A549 (cell line): ENCODE measurements around the gene PCDH9.
A peak's percentile ranks its signal among the peaks of the same experiment; 100 is the strongest.

Experiments
- BCL3 ChIP-seq: fragments of >200 bp; sonication (Bioruptor Twin); formaldehyde crosslinking; IDR thresholded peaks from 3 replicates; pipeline ENCODE4 v1.6.1; 2016
- CTCF ChIP-seq: fragments of >200 bp; sonication (Bioruptor Twin); formaldehyde crosslinking; IDR thresholded peaks from 3 replicates; pipeline ENCODE4 v1.5.1; 2016
- EHF ChIP-seq: fragments of 250-450 bp; sonication (Bioruptor Pico); IDR thresholded peaks from 2 replicates; pipeline ENCODE4 v1.5.0; 2020; ENCODE audit warnings: mild to moderate bottlenecking
- EP300 ChIP-seq, 2 experiments: fragments of >200 bp; sonication (Bioruptor Twin); formaldehyde crosslinking; IDR thresholded peaks; 2 replicates in 1 of 2; 3 replicates in 1 of 2; pipeline ENCODE4 v1.6.1; 2016 to 2017
- HOXB5 ChIP-seq: fragments of 250-450 bp; sonication (Bioruptor Pico); IDR thresholded peaks from 2 replicates; pipeline ENCODE4 v1.5.0; 2020; ENCODE audit warnings: mild to moderate bottlenecking, moderate library complexity
- MAX ChIP-seq: IDR thresholded peaks from 2 replicates; pipeline ENCODE4 v1.6.1; 2012
- NPAS2 ChIP-seq: fragments of 250-450 bp; sonication (Bioruptor Pico); IDR thresholded peaks from 2 replicates; pipeline ENCODE4 v1.8.0; 2022; ENCODE audit warnings: mild to moderate bottlenecking, moderate library complexity, borderline replicate concordance
- POLR2A ChIP-seq: IDR thresholded peaks from 2 replicates; pipeline ENCODE4 v1.6.1; 2012; ENCODE audit warnings: mild to moderate bottlenecking, low read length
- REST ChIP-seq: fragments of 200-600 bp; sonication (generic); IDR thresholded peaks from 2 replicates; pipeline ENCODE4 v1.6.1; 2016; ENCODE audit warnings: antibody characterized with exemption, mild to moderate bottlenecking, moderate library complexity
- RFX5 ChIP-seq: fragments of 450-650 bp; IDR thresholded peaks from 2 replicates; pipeline ENCODE4 v1.7.1; 2014; ENCODE audit warnings: antibody characterized with exemption, mild to moderate bottlenecking, moderate library complexity
- RNF2 ChIP-seq: fragments of 200-600 bp; sonication (generic); IDR thresholded peaks from 2 replicates; pipeline ENCODE4 v1.6.1; 2016; ENCODE audit warnings: low read depth, mild to moderate bottlenecking, antibody characterized with exemption, moderate library complexity, borderline replicate concordance
- SREBF2 ChIP-seq: fragments of 450-650 bp; IDR thresholded peaks from 2 replicates; pipeline ENCODE4 v1.6.1; 2014; ENCODE audit warnings: mild to moderate bottlenecking, moderate library complexity
- ZFP36 ChIP-seq: fragments of 450-650 bp; IDR thresholded peaks from 2 replicates; pipeline ENCODE4 v1.6.1; 2014; ENCODE audit warnings: borderline replicate concordance; ENCODE audit not compliant: partially characterized antibody

- TF ChIP-seq CTCF (no peak), BCL3 (peak; percentile 52), MAX (no peak), ZFP36 (no peak), HOXB5 (CRISPR knock-in tag) (no peak), SREBF2 (no peak), NPAS2 (no peak), RNF2 (no peak), EP300 (IDR thresholded peaks at IDR 0.05) (peak; percentile 68 to 84; a peak in 3 of 5 replicates), RFX5 (no peak), EHF (CRISPR knock-in tag) (no peak), POLR2A (no peak), REST (no peak)
Measured at GRCh38 chr13:67120872-67121531, 109.1 kb downstream of the PCDH9 start.
